GM19467 (cell line): ENCODE results near the gene PYROXD2.

Experiments used
- ATAC-seq: cut with Tn5 transposase; IDR thresholded peaks from one replicate; pipeline ENCODE4 v1.9.1; 2021; ENCODE audit warnings: mild to moderate bottlenecking, moderate library complexity; ENCODE audit not compliant: unreplicated experiment

Gene PYROXD2

DNA sequence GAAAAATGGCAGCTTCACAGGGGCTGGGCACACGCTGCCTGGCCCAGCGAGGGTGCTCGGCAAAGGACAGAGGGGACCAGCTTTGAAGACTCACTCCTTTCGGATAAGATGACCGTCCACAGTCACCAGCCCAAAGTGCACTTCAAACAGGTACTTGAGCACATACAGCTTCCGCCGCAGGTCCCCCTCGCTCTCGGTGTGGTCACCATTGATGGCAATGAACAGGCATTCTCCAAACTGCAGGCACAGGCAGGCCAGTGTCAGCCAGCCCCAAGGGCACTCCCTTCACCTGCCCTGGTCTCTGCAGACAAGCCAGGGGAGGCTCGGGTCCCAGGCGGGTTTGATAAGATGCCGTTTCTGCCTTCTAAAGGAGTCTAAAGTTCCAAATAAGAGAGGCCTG, 20.2 kb upstream of the PYROXD2 start:
- ATAC-seq, result no peak

GRCh38 chr10:98433881-98434732, 19.1 kb upstream of the PYROXD2 start:
- no peak for ATAC-seq

DNA sequence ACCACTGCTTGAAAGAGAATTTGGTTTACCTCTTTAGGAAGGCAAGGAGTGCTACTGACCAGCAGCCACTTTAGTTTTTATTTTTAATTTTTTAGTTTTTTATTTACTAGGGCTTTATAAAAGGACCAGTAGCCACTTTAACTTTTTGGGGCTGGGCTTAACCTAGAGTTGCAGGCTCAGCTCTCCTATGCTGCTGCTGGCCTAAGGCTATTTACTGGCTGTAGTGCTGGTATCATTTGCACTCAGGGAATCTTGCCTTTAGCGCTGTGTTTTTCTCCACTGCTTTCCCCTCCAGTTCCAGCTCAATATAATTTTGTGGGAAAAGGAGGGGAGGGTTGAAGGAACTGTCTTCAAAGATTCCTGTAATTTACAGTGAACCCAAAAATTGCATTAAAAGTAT, 18.4 kb upstream of the PYROXD2 start:
- ATAC-seq, result no peak

DNA sequence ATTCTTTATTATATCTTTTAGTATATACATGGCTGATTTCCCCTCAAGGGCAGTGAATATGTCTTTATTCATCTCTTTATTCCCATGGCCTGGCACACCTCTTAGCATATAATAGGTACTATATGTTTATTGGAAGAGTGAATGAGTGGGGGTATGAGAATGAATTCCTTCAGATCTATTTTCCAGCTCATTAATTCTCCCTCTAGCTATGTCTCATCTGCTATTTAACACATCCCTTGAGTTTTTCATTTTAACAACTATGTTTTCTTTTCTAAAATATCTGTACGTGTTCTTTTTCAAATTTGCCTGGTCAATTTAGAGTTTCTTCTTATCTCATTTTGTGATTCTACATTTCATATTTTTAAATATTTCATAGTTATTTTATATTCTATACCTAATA, 17.3 kb upstream of the PYROXD2 start:
- no peak for ATAC-seq

DNA sequence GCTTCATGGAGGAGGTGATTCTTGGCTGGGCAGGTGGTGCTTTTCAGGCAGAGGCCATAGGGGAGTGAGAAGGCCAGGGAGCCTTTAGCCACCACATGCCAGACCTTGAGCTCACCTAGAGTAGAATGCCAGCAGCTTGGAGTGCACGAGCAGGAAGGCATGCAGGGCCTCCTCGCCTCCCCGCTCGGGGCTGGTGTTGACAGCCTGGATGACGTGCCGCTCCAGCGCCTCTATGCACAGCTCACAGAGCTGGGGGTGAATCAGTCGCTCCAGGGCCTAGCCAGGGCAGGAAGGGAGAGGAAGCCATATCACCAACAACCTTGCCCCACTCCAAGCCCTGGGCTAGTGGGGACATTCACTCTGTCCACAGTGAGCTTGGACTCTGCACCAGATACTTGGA, 16.0 kb upstream of the PYROXD2 start:
- ATAC-seq, result no peak

DNA sequence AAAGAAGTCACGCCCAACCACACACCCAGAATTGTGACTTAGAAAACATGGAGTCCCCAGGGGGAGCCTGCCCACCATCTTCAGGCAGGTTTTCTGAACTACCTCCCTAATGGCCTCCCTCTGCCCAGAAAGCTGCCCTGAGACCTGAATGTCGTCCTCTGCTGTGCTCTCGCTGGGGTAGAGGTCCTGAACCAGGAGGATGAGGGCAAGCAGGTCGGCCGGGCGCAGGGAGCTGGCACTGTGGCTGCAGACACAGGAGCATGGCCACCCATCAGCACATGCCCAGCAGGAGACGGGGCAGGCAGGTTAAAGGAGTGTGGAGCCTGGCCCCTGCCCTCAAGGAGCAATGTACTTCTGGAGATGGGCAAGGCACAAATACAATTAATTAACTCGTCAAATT, 15.4 kb upstream of the PYROXD2 start:
- ATAC-seq, result no peak

DNA sequence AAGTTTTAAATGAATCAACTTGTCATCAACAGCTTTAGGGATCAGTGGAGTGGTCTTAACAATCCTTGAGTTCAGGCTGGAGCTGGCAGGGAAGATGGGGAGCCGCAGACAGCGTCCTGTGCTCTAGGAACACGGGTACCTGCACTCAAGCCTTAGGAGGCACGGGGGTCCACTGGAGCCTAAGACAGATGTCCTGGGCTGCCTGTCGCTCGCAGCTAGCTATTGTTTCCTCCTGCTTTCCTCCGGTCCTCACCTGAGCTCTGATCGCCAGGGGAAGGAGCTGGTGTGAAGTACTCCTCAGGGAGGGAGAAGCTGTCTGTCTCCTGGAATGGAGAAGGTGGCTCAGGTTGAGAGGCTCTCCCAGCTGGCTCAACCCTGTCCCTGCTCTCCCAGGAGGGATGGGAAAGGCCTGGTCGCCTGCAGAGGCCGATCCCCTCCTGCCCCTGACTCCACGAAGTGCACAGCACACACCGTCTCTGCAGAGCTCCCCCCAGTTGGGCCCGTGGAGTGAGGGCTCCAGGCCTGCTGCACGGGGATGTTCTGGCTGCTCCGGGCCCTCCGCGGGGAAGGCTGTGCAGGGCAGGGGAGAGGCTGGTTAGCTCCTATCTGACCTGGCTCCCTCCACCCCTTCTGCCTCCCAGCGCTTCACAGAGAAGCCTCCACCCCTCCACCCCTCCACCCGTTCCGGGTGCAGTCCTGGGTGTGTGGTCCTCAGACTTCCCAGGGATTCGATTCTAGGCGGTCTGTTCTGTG, 14.5 kb upstream of the PYROXD2 start:
- no peak for ATAC-seq

DNA sequence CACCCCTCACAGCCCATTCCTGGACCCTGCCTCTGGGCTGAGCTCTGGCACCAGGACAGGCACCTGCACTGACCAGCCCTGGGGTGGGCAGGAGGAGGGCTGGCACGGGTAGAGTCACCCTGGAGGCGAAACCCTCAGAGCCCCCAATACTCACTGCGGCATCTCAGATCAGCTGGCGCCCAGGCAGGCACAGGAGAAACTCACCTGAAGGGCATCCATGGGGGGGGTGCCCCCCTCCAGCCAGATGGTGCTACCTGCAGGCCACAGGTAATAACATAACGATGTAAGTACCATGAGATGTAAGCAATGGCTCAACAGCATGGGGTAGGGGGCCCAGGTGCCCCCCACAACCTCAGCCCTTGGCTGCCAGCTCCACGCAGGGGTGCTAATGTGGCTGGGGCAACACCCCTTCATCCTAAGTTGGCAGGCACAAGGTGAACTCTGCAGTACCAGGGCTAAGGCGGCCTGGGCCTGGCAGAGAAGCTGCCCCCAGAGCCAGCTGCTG, 12.1 kb upstream of the PYROXD2 start:
- no peak for ATAC-seq

DNA sequence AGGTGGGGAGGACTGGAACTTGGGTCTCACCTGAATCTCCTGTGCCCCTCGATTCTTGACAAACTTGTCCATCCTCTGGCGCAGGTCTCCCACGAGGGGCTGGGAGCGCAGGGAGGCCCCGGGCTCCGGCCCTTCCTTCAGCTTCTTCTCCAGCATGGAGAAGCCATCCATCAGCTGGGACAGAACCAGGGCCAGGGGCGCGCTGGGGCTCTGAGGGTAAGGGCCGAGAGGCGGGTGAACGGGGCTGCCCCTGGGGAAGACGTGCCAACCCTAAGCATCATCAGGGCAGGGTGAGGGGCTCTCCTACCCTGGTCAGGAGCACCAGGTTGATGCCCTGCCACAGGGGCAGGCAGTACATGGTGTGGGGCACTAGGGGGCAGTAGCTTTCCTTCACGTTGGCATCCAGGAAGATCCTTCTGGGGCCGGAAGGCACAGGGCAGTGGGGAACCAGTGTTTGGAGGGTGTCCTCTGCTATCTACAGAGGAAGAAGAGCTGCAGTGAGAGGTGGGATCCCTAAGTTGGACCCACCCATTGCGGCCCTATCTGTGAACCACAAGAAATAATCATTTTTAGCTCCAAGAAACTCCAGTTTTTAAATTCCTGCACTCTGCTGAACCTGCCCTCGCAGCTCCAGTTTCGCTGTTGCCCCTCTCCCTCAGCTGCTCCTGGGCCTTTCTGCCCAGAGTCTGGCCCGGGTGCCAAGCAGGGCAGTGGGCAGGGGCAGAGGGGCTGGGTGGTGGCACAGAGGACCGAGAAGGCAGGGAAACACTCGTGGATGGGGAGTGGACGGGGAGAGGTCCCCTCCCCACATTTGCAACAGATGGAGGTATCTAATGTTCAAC, 10.8 kb upstream of the PYROXD2 start:
- peak; percentile 59 for ATAC-seq

GRCh38 chr10:98424295-98425254, 9.6 kb upstream of the PYROXD2 start:
- ATAC-seq, result no peak

DNA sequence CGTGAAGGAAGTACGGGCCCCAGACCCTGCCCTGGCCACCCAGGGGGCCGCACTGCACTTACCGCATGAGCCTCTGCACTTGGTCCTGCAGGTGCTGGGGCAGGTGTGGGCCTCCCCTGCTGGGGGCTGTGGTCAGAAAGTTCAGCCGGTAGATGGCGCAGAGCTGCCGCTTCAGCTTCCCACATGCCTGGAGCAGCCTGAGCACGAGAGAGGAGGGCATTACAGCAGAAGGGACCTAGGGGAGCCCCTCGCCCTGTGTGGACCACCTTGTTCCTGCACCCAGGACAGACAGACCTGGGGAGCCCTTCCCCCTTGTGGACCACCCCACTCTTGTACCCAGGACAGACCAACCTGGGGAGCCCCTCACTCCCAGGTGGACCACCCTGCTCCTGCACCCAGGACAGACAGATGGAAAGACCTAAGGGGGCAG, 8.7 kb upstream of the PYROXD2 start:
- ATAC-seq, result no peak

DNA sequence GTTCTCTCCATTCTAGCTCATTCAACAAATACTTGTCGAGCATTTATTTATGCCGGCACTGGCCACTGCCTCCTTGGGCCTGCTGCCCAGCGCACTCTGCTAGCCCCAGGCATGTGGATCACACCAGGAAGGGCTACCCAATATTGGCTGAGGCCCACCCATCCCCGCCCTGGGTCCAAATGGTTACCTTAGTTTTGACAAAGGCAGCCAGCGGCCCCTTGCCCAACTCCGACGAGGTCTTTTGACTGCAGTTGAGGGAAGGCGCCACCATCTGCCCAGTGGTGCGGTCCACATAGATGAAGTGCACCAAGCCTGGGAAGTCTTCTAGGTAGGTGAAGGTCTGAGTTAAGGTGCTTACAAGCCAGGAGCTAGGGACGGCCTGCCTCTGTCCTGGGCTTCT, 7.2 kb upstream of the PYROXD2 start:
- ATAC-seq, result no peak

DNA sequence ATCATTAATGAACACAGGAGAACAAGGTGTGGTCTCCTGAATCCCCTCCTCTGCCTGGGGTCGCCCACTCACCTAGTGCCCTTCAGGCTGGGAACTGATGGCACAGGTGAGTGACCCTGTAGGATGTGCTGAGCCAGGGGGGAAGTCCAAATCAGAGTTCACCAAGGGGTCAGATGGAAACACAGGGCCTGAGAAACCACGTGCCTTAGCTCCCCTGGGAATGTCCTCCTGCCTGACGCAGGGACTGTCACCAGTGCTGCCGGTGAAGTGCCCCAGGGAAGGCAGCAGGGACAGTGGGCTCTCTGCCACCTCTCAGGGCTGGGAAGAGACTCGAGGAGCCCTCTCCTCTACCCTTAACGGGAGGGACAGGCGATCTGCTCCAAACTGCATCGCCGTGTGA, 5.8 kb upstream of the PYROXD2 start:
- ATAC-seq, result no peak

DNA sequence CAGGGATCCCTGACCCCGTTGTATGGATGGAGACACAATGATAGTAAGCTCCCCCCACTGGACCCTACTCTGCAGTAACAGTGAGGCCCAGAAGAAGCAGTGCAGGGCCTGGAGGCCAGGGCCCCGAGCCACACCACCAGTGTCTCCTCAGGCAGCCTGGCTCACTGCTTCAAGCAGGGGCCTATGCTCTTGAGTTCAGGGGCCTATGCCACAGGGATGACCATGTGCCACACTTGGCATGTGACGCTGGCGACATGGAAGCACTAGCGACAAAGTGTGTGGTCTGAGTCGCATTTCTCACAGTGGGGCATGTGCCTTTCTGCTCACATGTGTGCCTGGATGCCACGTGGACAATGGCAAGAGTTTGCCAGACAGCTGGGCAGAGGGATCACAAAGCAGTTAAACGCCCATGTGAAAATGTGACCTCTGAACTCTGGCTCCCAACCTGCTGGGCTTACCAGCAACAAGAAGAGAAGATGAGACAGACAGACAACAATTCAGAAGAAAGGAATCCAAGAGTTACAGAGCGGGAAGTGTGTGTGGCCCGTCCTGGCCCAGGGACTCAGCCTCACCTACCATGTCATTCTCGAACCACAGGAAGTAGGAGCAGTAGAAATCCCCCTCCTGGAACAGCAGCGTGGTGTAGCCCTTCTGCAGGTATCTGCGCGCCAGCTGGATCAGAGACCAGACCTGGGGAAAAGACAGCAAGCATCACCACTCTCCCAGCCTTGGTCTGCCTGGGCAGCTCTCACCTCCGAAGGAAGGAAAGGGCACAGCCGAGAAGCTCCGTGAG, 4.7 kb upstream of the PYROXD2 start:
- ATAC-seq, result no peak

GRCh38 chr10:98418665-98419468, 3.9 kb upstream of the PYROXD2 start:
- ATAC-seq, result no peak

DNA sequence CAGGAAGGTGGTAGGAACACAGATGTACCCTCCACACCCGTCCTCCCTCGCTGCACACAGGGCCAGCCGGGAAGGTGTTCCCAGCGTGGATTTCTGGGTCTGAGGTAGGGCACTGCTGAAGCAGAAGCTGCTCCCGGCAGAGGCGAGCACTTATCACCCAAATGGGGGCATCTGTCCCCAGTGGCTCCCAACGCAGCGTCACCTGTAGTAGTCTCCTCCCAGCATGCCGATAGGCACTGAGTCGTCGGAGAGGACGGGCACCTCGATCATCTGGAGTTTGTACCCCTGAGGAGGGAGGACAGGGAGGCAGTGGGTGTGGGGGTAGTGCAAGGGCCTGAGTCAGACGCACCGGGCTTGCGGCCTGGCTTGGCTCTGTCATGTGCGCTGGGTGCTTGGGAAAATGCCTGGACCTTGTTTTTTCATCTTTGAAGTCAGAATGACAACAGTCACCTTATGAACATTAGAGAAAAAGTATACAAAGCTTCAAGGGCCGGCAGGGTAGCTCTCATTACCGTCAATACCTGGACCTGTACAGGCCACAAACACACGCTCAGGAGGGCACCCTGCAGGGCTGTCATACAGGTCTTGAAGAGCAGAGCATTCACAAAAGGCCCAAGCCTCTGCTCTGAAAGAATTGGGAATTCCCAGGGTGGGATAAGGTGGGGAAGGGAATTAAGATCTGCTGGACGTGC, 3.1 kb upstream of the PYROXD2 start:
- ATAC-seq, result no peak

DNA sequence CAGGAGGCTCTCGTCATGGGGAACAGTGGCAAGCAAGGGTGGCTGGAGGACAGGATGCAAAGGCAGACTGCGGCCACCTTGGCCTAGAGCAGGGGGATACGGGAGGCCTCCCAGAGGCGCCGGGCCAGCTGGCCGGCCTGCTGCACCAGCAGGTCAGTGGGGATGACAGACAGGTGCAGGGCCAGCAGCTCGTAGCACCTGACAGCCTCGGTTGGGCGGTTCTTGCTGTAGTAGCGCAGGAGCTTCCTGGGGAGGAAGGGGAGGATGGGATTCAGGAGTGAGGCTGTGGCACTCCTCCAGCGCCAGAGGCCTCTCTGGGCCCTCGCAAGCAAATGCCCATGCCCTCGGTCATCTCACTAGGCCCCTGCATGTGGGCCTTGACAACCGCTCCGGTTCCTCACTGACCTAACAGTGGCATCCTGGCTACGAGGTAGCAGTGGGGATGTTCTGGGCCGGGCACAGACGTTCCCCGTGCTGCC, 2.5 kb upstream of the PYROXD2 start:
- ATAC-seq, result no peak
